ENCODE measurements around the gene GALC. TPM values are rescaled to one million over a fixed set of nuclear protein-coding genes. Genes with fewer than 3 reads are reported as not detected.

Gene GALC
- total RNA-seq, 1 experiment from 2014 or later = 19.9 TPM

DNA sequence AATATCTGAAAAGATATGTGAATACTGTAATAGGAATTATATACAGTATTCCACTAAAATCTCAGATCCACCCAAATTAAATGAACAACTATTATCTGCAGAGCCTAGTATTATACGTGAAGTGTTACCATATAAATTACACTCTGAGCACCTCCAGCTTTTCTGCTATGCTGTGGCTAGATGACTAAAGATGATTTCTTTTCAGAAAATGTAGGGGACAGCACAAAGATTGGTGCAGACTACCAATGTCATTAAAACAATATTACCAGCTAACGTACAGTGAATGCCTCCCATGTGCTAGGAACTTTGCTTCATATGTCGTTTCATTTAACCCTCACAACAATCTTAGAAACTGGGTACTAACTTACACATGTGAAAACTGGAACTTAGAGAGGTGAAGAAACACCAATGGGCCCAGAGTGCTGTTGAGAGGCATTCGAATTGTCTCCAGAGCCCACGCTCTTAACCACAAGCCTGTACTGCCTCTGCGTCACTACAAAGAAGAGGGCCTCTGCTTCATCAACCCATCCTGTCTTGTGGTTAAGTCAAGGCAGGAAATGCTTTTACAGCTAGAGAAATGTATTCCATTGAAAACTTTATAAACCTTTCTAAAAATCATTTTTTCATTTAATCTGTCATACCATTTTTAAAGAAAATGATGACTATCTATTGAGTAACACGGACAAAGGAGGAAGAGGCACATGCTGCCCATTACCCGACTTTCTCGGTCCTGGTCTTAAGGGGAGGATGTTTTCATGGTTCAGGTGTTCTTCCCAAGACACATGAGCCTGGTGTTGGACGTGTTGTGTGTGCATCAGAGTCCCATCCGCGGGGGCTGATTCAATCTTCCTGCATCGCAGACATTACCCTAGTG lies 13.2 kb upstream of the GALC start:
- no peak overlapping the region for H3K27ac Mint-ChIP-seq (ENCODE audit: unreplicated experiment)
- CTCF ChIA-PET = no interaction called here
- intact Hi-C loops (cut with micrococcal nuclease; ENCODE audit: unreplicated experiment) = no loop called here

GRCh38 chr14:88005050-88005481 lies 12.1 kb upstream of the GALC start, which contains the start of gene GPR65:
Gene GPR65, plus strand, starts transcription at chr14:88005135. Its CDS starts 5,713 bp downstream, at chr14:88010848.
- Mint-ChIP-seq H3K27ac (ENCODE audit: unreplicated experiment) (no peak within 1 kb of the TSS), H3K36me3 (ENCODE audit: insufficient read depth, unreplicated experiment) (no peaks in the 10 kb centered on the region), H3K27me3 (ENCODE audit: insufficient read depth, unreplicated experiment) (peaks cover 6% of the 10 kb centered on the region), H3K4me1 (ENCODE audit: low read depth, unreplicated experiment) (no peaks in the 10 kb centered on the region), H3K9me3 (ENCODE audit: unreplicated experiment) (no peaks in the 10 kb centered on the region), H3K4me3 (ENCODE audit: unreplicated experiment) (no peak within 1 kb of the TSS)
- ChIA-PET CTCF (no interaction called here), POLR2A (no interaction called here)
- no TSS peak for BruUV-seq (replicated peaks)
- H3K9me3 ChIP-seq = no peaks in the 10 kb centered on the region
- no peaks in the 10 kb centered on the region for H3K36me3 ChIP-seq (ENCODE audit: control insufficient read depth, insufficient read depth, low read length)
- H3K4me3 ChIP-seq (ENCODE audit: low read depth, low read length) = no peak within 1 kb of the TSS
- TF ChIP-seq, protein P1, sequence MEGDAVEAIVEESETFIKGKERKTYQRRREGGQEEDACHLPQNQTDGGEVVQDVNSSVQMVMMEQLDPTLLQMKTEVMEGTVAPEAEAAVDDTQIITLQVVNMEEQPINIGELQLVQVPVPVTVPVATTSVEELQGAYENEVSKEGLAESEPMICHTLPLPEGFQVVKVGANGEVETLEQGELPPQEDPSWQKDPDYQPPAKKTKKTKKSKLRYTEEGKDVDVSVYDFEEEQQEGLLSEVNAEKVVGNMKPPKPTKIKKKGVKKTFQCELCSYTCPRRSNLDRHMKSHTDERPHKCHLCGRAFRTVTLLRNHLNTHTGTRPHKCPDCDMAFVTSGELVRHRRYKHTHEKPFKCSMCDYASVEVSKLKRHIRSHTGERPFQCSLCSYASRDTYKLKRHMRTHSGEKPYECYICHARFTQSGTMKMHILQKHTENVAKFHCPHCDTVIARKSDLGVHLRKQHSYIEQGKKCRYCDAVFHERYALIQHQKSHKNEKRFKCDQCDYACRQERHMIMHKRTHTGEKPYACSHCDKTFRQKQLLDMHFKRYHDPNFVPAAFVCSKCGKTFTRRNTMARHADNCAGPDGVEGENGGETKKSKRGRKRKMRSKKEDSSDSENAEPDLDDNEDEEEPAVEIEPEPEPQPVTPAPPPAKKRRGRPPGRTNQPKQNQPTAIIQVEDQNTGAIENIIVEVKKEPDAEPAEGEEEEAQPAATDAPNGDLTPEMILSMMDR (IDR thresholded peaks at IDR 0.05; ENCODE audit: insufficient read depth in 1 of 2, low read depth in 1 of 2, low read length in 1 of 2, severe bottlenecking in 1 of 2, unreplicated experiment in 1 of 2) = no peak
- no peak for DNase-seq
- no peaks in the 10 kb centered on the region for H3K4me1 ChIP-seq
- intact Hi-C loops (cut with micrococcal nuclease; ENCODE audit: unreplicated experiment) = no loop called here
- H3K27me3 ChIP-seq (replicated peaks; ENCODE audit: control insufficient read depth, insufficient read depth, low read length) = no peaks in the 10 kb centered on the region

More for the DNA sequence above, 13.2 kb upstream of the GALC start:
- Histone ChIP-seq H3K4me1 (no peaks in the 10 kb centered on the region), H3K4me3 (ENCODE audit: low read depth, low read length) (no peak overlapping the region), H3K36me3 (ENCODE audit: control insufficient read depth, insufficient read depth, low read length) (no peaks in the 10 kb centered on the region), H3K9me3 (no peaks in the 10 kb centered on the region), H3K27me3 (replicated peaks; ENCODE audit: control insufficient read depth, insufficient read depth, low read length) (no peaks in the 10 kb centered on the region)
- DNase-seq = no peak
- POLR2A ChIA-PET = no interaction called here
- H3K9me3 Mint-ChIP-seq (ENCODE audit: unreplicated experiment) = no peaks in the 10 kb centered on the region
- H3K27me3 Mint-ChIP-seq (ENCODE audit: insufficient read depth, unreplicated experiment) = peaks cover 6% of the 10 kb centered on the region
- no peaks in the 10 kb centered on the region for H3K36me3 Mint-ChIP-seq (ENCODE audit: insufficient read depth, unreplicated experiment)
- no peak overlapping the region for H3K4me3 Mint-ChIP-seq (ENCODE audit: unreplicated experiment)
- BruUV-seq (replicated peaks) = no TSS peak
- TF ChIP-seq, protein P1 (IDR thresholded peaks at IDR 0.05; ENCODE audit: insufficient read depth in 1 of 2, low read depth in 1 of 2, low read length in 1 of 2, severe bottlenecking in 1 of 2, unreplicated experiment in 1 of 2) = no peak
- peaks cover 5% of the 10 kb centered on the region for H3K4me1 Mint-ChIP-seq (ENCODE audit: low read depth, unreplicated experiment)

- Mint-ChIP-seq H3K4me3 (ENCODE audit: unreplicated experiment) (no peak overlapping the region), H3K4me1 (ENCODE audit: low read depth, unreplicated experiment) (no peaks in the 10 kb centered on the region), H3K36me3 (ENCODE audit: insufficient read depth, unreplicated experiment) (no peaks in the 10 kb centered on the region), H3K27ac (ENCODE audit: unreplicated experiment) (no peak overlapping the region), H3K27me3 (ENCODE audit: insufficient read depth, unreplicated experiment) (peaks cover 6% of the 10 kb centered on the region), H3K9me3 (ENCODE audit: unreplicated experiment) (no peaks in the 10 kb centered on the region)
- no TSS peak for BruUV-seq (replicated peaks)
- no peak overlapping the region for H3K4me3 ChIP-seq (ENCODE audit: low read depth, low read length)
- H3K9me3 ChIP-seq = no peaks in the 10 kb centered on the region
- TF ChIP-seq, protein P1 (IDR thresholded peaks at IDR 0.05; ENCODE audit: insufficient read depth in 1 of 2, low read depth in 1 of 2, low read length in 1 of 2, severe bottlenecking in 1 of 2, unreplicated experiment in 1 of 2) = no peak
- intact Hi-C loops (cut with micrococcal nuclease; ENCODE audit: unreplicated experiment) = no loop called here
- ChIA-PET POLR2A (no interaction called here), CTCF (no interaction called here)
- no peak for DNase-seq
- no peaks in the 10 kb centered on the region for H3K36me3 ChIP-seq (ENCODE audit: control insufficient read depth, insufficient read depth, low read length)
- no peaks in the 10 kb centered on the region for H3K4me1 ChIP-seq
- H3K27me3 ChIP-seq (replicated peaks; ENCODE audit: control insufficient read depth, insufficient read depth, low read length) = no peaks in the 10 kb centered on the region
Measured at GRCh38 chr14:88004506-88005036, 11.6 kb upstream of the GALC start.

Measured in Caco-2 (cell line).